GM21390 (cell line): Measurements from ENCODE around the gene CRIP2.

Experiments used
- ATAC-seq: cut with Tn5 transposase; IDR thresholded peaks from one replicate; pipeline ENCODE4 v1.9.1; 2021; ENCODE audit not compliant: unreplicated experiment

CRIP2 gene

DNA sequence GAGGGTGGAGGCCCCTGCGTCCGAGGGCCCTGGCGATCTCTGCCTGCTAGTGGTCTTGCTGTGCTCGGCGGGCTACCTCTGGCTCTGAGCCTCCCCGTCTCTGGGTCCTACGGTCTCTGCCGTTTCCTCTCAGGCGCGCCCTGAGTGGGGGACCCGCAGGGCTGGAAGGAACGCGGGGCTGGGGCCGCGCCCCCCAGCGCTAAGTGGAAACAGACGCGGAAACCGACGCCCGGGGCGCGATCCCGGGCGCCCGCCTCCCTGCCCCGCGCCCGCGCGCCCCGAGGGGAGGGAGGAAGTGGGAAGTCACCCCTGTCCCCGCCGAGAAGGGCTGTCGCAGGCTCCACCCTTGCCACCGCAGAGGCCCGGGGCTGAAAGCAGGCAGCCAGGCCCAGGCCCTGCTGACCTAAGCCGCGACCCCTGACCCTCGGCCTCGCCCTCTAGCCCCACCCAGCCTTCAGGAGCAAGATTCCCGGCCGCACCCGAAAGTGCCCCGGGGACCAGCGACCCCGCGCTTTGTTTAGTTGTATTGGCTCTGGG lies 12.9 kb downstream of the CRIP2 start:
- ATAC-seq = no peak

DNA sequence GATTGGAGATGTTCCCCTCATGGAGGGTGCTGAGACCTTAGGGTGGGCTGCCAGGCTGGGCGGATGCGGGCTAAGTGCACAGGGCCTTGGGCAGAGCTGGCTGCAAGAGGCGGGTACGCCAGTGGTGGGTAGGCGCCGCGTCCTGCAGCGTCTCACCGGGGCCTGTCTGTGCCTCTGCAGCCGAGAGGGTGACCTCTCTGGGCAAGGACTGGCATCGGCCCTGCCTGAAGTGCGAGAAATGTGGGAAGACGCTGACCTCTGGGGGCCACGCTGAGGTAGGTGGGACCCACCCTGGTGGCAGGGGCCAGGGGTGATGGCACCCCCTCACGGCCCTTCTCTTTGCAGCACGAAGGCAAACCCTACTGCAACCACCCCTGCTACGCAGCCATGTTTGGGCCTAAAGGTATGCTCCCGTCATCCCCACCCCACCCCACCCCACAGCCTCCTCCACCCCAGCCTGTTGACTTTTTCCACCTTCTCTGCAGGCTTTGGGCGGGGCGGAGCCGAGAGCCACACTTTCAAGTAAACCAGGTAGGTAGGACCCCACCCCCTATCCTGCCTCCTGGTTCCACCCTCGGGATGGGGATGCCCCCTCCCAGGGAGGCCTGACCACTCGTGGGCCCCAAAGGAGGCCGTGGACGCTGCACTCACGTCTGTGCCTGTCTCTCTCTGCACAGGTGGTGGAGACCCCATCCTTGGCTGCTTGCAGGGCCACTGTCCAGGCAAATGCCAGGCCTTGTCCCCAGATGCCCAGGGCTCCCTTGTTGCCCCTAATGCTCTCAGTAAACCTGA lies 13.6 kb downstream of the CRIP2 start:
- no peak for ATAC-seq

DNA sequence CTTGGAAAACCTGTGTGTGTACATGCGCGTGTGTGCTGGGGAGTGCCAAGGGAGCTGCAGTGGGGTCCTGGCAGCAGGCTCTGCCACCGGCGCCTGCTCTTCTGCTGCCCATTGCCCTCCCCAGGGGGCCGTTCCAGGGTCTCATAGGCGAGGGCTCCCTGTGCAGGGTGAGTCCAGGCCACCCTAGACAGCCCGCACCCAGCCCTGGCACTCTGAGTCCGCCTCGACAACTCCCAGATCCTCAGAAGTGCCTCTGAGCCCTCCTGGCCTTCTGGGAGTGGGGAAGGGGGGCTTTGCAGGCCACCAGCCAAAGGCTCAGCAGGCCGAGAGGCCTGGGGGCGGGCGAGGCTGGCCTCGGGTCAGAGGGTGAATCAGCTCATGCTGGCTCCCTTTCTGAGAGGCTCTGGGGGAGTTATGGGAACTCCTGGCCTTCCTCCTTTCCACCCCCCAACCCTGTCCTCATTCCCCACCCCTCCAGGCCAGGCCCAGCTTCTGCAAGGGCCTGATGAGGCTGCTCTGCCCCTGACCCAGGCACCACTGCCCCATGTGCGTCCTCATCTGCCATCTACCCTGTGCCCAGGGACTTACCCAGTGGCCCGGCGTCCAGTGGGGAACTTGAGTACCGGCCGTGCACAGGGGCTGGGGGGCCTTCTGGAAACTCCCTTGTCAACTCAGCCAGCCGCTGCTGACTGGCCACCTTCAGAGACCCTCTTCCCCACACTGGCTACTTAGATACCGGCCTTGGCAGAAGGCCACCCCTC lies 14.3 kb downstream of the CRIP2 start:
- no peak for ATAC-seq

DNA sequence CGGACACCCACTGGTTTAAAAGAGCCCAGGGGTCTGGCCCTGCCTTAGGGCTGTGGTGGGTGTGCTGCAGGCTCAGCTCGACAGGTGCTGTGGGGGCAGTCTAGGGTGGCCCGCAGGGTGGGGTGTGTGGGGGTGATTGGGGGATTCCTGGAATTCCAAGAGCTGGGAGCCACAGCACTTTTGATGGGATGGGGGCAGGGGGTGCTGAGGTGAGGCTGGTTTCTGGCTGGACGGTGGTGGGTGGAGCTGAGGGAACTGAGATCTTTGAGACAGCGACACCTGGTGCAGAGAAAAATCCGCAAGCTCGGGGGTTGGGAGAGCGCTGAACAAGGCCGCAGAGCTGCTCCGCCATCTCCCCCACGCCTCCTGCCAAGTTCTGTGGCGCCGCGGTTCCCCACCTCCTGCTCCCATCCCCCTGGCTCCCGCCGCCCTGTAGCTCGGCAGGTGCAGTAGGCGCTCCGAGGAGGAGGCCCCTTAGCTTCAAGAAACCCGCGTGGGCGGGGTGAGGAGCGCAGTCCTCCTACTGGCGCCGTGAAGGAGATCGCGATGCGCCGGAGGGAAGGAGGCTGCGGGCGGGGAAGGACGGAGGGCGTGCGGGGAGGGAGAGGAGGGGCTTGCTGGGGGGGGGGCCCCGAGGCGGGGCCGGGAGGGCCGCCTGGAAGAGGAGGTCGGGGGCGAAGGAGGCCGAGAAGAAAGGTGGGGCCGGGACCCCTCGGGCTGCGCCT lies 15.1 kb downstream of the CRIP2 start:
- no peak for ATAC-seq

DNA sequence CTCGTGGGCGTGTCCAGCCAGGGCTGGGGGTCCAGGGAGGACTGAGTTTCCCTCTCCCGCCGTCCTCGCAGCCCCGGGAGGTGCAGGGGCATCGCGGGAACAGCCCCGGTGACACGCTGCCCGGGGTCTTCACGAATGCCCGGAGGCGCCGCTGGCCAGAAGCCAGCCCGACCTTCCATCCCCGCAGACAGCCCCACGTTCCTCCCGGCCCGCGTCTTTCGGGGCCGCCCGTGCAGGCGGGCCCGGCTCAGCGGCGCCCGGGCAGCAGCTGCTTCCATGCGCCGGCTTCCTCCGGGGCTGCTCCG lies 15.6 kb downstream of the CRIP2 start:
- peak; percentile 3 for ATAC-seq

DNA sequence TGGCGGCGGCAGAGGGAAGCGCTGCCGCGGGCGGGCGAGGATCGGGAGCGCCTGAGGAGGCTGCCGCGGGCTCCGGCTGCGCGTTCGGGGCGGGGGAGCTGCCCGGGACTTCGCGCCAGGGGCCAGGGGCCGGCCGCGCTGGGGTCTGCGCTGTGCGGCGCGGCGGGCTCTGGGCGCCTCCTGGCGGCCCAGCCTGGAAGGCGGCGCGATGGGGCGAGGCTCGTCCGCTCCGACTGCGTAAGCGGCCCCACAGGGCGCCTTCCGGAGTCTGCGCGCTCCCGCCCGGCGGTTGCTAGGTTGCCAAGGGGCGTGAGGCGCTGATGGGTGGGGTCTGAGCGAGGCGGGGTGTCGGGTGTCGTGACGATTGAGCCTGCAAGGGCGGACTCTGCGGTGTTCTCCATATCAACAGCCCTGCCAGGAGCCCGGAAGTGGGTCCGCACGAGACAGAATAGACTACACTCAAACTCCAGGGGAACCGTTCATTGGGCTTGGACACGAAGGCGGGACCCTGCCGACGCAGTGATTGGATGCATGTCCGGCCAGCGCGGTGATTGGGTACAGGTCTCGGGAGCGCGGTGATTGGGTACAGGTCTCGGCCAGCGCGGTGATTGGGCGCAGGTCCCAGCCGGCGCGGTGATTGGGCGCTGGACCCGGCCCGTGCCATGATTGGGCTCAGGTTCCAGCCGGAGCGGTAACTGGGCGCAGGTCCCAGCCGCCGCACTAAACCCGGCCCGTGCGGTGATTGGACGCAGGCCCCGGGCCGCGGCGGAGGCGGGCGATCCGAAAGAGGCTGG lies 16.1 kb downstream of the CRIP2 start, which contains the start of gene TEDC1:
Gene TEDC1 (plus strand): TSS at position 675 of the 794 bp plus-strand sequence. CDS start 130 bp downstream, outside the sequence.
- peak; percentile 62 for ATAC-seq

DNA sequence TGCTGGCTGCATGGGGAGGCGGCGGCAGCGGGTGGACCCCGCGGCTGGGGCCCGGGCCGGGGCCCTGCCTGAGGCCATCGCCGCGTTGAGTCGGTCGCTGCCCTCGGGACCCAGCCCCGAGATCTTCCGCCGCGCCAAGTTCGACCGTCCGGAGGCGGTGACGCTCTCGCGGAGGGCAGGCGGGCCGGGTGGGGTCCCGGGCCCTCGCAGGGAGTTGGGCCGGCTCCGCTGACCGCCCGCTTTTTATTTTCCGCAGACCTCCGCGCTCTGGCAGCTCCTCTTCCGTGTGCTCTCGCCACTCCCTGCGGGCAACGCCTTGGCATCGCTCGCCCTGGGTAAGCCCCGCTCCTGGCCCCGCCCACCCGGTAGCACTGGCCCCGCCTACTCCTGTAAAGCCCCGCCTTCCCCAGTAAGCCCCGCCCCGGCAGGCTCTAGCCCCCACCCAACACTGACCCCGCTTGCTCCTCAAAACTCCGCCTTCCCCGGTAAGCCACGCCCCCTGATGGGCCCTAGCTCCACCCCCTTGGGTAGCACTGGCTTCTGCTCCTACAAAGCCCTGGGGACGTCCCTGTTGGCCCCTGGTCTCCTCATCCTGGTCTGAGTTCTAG lies 16.8 kb downstream of the CRIP2 start:
- no peak for ATAC-seq

DNA sequence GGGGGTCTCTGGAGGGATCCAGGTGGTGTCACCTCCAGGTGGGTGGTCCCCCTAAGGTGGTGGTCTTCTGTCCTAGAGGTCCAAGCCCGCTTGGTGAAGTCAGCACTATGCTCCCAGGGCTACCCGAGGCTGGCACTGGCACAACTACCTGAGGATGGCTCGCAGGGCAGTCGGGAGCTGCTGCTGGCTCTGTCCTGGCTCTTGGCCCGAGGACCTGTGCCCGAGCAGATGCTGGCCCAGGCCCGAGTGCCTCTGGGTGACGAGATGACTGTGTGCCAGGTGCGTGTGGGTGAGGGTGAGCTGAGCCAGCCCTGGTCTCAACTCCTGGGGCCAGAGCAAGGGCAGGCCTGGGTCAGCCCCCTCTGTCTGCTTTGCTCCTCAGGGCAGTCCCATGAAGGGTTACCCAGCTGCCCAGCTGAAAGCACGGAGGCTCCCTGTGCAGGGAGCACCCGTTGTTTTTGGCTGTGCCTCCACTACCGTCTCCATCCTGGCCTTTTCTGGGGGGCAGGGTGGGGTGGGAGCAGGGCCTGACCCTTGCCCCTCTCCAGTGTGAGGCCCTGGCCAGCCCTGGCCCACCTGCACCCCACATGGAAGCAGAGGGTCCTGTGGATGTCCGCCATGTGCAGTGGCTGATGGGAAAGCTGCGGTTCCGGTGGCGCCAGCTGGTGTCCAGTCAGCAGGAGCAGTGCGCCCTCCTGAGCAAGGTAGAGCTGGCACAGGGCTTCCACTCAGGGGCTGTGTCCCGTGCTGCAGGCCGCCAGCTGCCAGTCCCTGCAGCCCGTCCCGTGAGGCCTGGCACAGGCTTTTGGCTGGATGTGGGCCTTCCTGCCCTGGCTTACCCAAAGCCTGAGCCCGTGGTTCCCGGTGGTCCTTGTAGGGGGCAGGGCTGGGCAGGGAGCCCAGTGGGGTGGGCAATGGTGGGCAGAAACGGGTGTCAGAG lies 17.7 kb downstream of the CRIP2 start:
- no peak for ATAC-seq

DNA sequence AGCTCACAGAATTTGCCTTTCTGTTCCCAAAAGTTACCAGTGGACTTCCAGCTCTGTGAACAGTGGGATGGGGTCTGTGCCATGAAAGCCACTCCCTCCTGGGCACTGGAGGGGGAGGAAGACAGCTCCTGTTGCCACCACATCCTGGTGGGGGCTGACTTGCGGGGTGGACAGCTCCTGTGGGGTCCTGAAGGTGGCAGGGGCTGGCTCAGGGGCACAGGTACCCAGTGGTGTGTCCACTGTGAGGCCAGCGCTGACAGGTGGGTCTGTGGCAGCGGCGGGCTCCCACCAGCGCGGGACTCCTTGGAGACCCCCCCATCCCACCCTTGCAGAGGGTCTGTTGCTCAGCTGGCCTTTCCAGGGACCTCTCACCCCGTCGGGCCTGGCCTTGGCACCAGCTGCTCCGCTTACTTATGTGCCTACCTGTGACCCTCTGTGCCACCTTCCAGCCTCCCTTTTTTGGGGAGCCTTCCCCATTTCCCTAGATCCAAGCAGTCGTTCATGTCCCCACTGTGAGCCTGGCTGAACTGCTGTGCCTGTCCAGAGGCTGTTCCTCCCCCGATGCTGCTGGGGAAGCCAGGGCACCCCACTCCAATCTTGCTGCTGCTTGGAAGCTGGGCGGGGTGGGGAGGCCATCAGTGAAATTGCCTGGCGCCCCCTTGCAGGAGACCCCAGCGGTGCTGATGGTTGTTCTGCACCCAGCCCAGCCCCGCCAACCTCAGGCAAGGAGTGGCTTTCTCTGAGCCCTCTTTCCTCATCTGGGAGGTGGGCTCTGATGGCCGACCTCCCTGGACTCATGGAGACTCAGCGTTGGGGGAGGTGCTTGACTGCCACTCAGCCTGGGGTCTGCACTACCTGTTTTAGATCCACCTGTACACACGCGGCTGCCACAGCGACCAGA lies 18.6 kb downstream of the CRIP2 start:
- ATAC-seq = no peak

DNA sequence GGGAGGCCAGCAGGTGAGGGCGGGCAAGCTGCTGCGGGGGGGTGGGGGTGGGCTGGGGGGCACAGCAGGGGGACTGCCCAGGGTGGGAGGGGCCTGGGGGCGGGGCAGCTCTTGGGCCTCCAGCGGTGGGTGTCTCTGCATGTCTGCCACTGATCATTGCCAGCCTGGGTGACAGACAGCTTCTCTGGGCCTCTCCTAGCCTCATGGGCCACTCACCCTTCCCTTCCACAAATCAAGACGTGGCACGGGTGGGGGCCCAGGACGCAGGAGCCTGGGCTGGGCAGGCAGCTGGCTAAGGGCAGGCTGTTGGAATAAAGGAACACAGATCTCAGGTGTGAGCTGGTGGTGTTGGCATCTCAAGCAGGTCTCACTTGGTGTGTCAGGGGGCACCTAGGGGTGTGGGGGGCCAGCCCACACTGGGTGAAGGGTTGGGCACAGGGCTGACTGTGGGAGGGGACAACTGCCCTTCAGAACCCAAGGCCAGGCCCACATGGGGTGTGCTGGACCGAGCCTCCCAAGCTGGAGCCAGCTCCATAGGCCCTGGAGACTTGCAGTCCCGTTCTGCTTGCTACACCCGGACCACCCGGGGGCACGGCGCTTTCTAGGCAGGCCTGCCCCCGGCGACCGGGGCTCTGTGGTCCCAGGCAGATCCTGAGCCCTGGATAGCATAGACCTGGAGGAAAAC lies 19.4 kb downstream of the CRIP2 start:
- ATAC-seq = no peak

DNA sequence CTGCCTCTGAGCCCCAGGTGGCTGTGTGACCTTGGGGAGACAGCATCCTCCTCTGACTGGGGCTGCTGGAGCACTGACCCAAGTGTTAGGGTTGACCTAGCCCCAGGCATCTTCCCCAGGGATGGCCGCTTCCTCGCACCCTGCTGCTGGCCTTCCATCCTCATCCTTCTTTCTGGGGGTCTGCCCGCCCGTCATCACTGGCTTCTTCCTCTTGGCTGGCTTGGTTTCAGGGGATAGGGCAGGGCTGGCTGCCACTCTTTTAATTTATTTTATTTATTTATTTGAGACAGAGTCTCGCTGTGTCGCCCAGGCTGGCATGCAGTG lies 19.9 kb downstream of the CRIP2 start:
- ATAC-seq = no peak

DNA sequence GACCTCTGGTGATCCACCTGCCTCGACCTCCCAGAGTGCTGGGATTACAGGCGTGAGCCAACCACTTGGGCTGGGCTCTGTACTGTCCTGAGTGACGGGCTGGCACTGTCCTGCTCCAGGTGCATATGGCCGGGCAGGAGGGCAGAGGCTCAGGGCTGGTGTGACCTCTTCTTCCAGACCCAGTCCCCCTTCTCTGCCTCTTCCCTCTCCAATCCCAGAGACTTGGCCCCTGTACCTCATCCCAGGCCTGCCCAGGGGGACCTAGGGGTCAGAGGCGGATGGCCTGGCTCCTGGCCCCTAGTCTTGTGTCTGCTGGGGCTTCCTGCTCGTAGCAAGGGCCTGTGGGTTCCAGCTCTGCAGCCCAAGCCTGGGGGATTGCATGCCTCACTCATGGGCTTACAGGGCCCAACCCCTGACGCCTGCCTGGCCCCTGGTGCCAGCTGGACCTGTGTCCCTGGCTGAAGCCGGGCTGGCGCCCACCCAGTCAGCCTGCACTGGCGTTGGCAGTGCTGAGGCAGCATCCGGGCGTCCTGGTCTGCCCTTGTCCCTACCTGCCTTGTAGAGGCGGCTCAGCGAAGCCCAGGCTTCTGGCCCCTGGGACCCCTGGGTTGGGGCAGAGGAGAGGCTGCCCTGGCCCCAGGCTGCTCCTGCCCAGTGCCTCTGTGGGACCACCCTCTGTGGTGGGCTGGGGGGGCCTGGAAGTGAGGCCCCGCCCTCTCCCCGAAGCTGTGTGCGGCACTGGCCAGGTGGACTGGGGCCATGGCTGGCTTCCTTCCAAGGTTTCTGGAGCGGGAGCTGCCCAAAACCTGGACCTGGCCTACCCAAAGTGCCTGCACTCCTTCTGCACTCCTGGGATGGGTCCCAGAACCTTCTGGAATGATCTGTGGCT lies 20.7 kb downstream of the CRIP2 start:
- no peak for ATAC-seq

DNA sequence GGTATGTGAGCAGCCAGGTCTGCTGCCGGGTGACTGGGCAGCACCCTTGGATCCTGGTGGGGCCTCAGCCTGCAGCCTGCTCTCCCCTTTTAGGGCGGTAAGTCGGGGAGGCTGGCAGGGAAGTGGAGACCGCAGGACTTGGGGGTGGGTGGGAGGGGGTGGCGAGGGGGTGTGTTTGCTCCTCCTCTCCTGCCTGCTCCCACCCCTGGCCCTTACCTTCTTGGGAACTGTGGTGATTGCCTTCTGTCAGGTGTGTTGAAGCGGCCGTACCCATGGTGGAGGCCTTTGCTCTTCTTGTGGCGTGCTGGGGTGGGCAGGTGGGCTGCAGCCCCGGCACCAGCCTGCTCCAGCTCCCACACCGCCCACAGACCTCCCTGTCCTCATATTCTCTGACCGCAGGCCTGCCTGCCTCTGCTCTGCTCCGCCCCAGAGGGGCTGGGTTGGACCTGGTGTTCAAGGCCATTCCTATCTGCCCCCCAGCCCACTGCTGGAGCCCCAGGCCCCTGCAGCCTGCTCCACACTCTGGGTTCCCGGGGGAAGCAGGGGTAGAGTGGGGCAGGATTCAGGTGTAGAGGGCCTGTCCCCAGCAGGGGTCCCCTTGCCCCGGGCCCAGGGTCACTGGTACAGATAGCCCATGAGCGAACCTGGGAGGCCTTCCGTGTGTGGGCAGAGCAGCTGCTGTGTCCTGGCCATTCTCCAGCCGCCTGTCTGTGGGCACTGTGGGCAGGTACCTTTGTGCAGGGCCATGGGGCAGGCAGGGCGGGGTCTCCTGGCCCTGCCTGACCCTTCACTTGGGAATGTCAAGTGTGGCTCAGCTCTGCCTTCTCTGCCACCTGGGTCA lies 21.6 kb downstream of the CRIP2 start:
- no peak for ATAC-seq

DNA sequence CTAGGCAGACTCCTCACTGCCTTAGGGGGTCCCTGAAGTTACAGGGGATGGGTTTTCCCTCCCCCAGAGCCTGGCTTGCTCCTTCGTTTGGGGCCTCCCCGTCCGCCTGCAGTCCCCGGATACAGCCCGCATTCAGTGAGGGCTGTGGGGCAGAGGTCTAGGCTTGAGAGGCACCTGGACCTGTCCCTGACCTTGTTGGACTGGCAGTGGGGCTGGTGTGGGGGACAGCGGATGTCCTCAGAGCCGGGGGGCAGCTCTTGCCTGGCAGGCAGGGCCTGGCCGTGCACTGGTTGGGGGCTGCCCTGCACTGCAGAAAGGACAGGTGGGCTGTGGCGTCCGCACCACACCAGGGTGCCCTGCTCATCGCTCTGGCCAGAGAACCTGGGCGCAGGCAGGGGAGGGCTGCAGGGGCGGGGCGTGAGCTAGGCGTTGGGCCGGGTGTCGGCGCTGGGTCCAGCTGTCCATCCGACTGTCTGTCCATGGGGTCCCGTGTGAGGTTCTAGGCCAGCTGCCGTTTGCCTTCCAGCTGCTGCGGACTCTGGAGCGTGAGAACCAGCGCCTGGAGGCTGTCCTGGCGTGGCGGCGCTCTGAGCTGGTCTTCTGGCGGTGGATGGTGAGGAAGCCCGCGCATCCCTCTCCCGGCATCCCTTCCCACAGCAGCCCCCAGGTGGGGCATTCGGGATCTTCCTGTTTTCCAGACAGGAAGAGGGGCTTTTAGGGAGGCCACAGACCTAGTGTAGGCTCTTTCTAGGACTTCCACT lies 22.4 kb downstream of the CRIP2 start:
- ATAC-seq = no peak
